Measurements from ENCODE around the gene ATG16L2. TPM values are rescaled to one million over a fixed set of nuclear protein-coding genes. Genes with fewer than 3 reads are reported as not detected.
"Not testable (repeated sequence)": the region's sequence is repeated elsewhere in the genome, so short reads cannot be mapped to it uniquely, and the experiment has no call there.

Gene ATG16L2
- total RNA-seq, 4 donors from 2014 or later, result 50.2 to 206 (median 85.3) TPM

- no peak for DNase-seq
- H3K4me3 ChIP-seq, result no peak overlapping the region
- H3K27me3 ChIP-seq, result no peaks in the 10 kb centered on the region
- intact Hi-C loops (cut with DNase I; ENCODE audit: low total_unique reads), result loop anchor here (5.0 kb wide), 1 partner anchor 62 kb away; no protein-coding TSS in a partner anchor
- no peaks in the 10 kb centered on the region for H3K9me3 ChIP-seq
- TF ChIP-seq EP300 (IDR thresholded peaks at IDR 0.05; ENCODE audit: low read depth) (no peak), POLR2AphosphoS5 (IDR thresholded peaks at IDR 0.05) (no peak), CTCF (IDR thresholded peaks at IDR 0.05) (no peak), POLR2A (IDR thresholded peaks at IDR 0.05) (no peak)
- peaks cover 14 to 52% (median 42%) of the 10 kb centered on the region in 4 donors for H3K4me1 ChIP-seq
- peak overlapping the region in 1 of 4 donors; percentile 1 for H3K27ac ChIP-seq
- no peaks in the 10 kb centered on the region for H3K36me3 ChIP-seq
- 73% methylated on average over 9 of the region's 10 CpGs; no CpG with 5 or more reads in 1 of the 2 donors for WGBS, 2 donors (ENCODE audit: low coverage in 1 of 2)
- in situ Hi-C loops (cut with MboI; ENCODE audit: low pct_ligation_motif_present in 1 of 4, low pct_unique_long_range_greater_than_20kb in 1 of 4, low sequenced_read_pairs in 3 of 4), result loop anchor here in 3 of 4 donors (10.0 kb wide), 1 partner anchor 65 kb away; no protein-coding TSS in a partner anchor
Measured at GRCh38 chr11:72789493-72790131, 24.6 kb upstream of the ATG16L2 start.

GRCh38 chr11:72791228-72791627 is 23.0 kb upstream of the ATG16L2 start:
- H3K27me3 ChIP-seq, H3K9me3 ChIP-seq, H3K36me3 ChIP-seq, DNase-seq, H3K4me3 ChIP-seq, H3K27ac ChIP-seq: not testable (repeated sequence)
- H3K4me1 ChIP-seq, result peaks cover 10 to 47% (median 33%) of the 10 kb centered on the region in 4 donors
- WGBS, 2 donors (ENCODE audit: low coverage in 1 of 2), result 87% methylated on average over 7 of the region's 7 CpGs; no CpG with 5 or more reads in 1 of the 2 donors
- intact Hi-C loops (cut with DNase I; ENCODE audit: low total_unique reads) (loop anchor here (5.0 kb wide), 1 partner anchor 64 kb away; no protein-coding TSS in a partner anchor), in situ Hi-C loops (cut with MboI; ENCODE audit: low pct_ligation_motif_present in 1 of 4, low pct_unique_long_range_greater_than_20kb in 1 of 4, low sequenced_read_pairs in 3 of 4) (loop anchor here in 3 of 4 donors (10.0 kb wide), 1 partner anchor 66 kb away; no protein-coding TSS in a partner anchor)

- in situ Hi-C loops (cut with MboI; ENCODE audit: low pct_ligation_motif_present in 1 of 4, low pct_unique_long_range_greater_than_20kb in 1 of 4, low sequenced_read_pairs in 3 of 4) (loop anchor here in 3 of 4 donors (10.0 kb wide), 1 partner anchor 68 kb away; no protein-coding TSS in a partner anchor), intact Hi-C loops (cut with DNase I; ENCODE audit: low total_unique reads) (loop anchor here (5.0 kb wide), 1 partner anchor 65 kb away; no protein-coding TSS in a partner anchor)
- Histone ChIP-seq H3K27ac (peak overlapping the region; percentile 87 to 95 (median 93)), H3K36me3 (no peaks in the 10 kb centered on the region), H3K9me3 (no peaks in the 10 kb centered on the region), H3K27me3 (no peaks in the 10 kb centered on the region), H3K4me1 (peaks cover 10 to 34% (median 21%) of the 10 kb centered on the region in 4 donors), H3K4me3 (no peak overlapping the region)
- no peak for TF ChIP-seq CTCF (IDR thresholded peaks at IDR 0.05)
- TF ChIP-seq EP300 (IDR thresholded peaks at IDR 0.05; ENCODE audit: low read depth), result no peak
- TF ChIP-seq POLR2AphosphoS5 (IDR thresholded peaks at IDR 0.05), result no peak
- 100% methylated on average over 3 of the region's 3 CpGs; no CpG with 5 or more reads in 1 of the 2 donors for WGBS, 2 donors (ENCODE audit: low coverage in 1 of 2)
- DNase-seq, result no peak
Measured at GRCh38 chr11:72792437-72793021, 21.7 kb upstream of the ATG16L2 start.

- H3K9me3 ChIP-seq, result no peaks in the 10 kb centered on the region
- in situ Hi-C loops (cut with MboI; ENCODE audit: low pct_ligation_motif_present in 1 of 4, low pct_unique_long_range_greater_than_20kb in 1 of 4, low sequenced_read_pairs in 3 of 4), result loop anchor here in 3 of 4 donors (10.0 kb wide), 1 partner anchor 68 kb away; no protein-coding TSS in a partner anchor
- no peak for DNase-seq
- H3K27me3 ChIP-seq, result no peaks in the 10 kb centered on the region
- WGBS, 2 donors (ENCODE audit: low coverage in 1 of 2), result 58 to 59% methylated on average over 2 of the region's 2 CpGs
- intact Hi-C loops (cut with DNase I; ENCODE audit: low total_unique reads), result loop anchor here (5.0 kb wide), 1 partner anchor 66 kb away; no protein-coding TSS in a partner anchor
- H3K36me3 ChIP-seq, result no peaks in the 10 kb centered on the region
- H3K4me3 ChIP-seq, result peak overlapping the region in 1 of 4 donors; percentile 74
- TF ChIP-seq EP300 (IDR thresholded peaks at IDR 0.05; ENCODE audit: low read depth), result no peak
- no peak for TF ChIP-seq CTCF (IDR thresholded peaks at IDR 0.05)
- TF ChIP-seq POLR2AphosphoS5 (IDR thresholded peaks at IDR 0.05), result no peak
- TF ChIP-seq POLR2A (IDR thresholded peaks at IDR 0.05), result no peak
- peaks cover 6 to 28% (median 16%) of the 10 kb centered on the region in 4 donors for H3K4me1 ChIP-seq
- H3K27ac ChIP-seq, result peak overlapping the region; percentile 87 to 95 (median 93)
Measured at GRCh38 chr11:72793076-72793424, 21.2 kb upstream of the ATG16L2 start.
